NK-92 (cell line): ENCODE results near the gene RRAGC.
"Not testable (repeated sequence)": the region's sequence is repeated elsewhere in the genome, so short reads cannot be mapped to it uniquely, and the experiment has no call there.

Experiments
- DNase-seq: peaks from one replicate; lab custom pipeline; 2025; ENCODE audit not compliant: unreplicated experiment; lab: John Stamatoyannopoulos, UW

Gene RRAGC

DNA sequence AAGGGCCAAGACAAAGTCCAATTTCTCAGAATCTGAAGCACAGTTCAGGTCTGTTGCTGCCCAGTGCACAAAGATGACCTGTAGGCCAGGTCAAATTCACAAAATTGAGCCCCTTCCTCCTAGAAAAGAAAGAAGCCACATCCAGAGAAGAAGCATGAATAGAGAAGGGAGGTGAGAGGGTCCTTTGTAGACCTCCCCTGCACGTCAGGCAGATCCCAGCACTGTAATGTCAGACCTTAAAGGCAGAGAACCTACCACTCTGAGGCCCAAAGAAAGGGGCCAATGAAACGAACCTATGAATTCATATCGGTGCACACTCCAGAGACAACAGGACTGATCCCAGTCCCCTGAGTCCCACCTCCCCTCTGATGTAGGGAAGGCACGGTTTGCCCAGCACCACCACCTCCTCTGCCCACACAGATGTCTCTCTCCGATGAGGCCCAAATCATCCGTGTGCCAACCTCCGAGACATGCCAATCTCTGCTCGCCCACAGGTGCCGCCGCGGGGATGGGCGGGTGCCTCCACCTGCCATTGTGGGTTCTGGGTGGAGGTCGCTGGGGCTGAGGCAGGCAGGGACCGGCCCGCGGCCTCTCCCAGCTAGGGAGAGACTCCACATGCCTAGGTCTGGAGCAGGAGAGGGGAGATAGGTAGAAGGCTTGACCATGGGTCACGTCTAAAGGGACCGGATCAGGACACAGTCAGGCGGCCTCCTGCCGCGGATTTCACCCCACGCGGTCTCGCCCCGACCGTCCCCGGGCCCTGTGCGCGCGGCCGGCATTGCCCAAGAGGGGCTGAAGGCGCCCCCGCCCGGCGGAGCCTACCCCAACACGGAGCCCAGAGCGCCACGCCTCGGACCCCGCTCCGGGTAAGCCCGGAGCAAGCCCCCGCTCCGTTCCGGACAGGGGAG, 42.1 kb downstream of the RRAGC start:
- no peak for DNase-seq

- DNase-seq = no peak
Measured at GRCh38 chr1:38815903-38816627, 43.5 kb downstream of the RRAGC start.

- DNase-seq = no peak
Measured at GRCh38 chr1:38814984-38815464, 44.5 kb downstream of the RRAGC start.

DNA sequence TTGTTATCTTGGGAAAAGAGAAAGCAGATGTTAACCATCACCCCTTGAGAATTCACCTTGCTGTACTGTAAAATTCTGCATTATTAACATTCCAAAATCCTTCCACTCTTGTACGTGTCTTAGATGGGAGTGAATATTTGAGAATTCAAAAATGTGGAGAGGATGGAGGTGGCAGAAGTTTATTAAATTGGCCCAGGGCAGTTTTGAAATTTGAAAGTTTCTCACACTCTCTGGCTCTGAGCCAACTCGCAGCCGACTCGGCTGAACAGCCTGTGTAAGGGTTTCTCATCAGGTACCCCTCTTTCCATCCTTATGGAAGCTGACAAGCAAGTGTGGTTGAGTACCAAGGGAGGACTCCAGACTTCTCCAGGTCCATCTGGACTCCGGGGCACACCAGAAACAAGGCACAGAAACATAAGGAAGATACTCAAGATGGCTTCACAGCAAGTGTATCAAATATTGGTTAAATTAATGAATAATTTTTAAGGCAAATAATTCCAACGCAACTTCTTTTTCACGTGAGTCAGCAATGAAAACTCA, 45.1 kb downstream of the RRAGC start:
- no peak for DNase-seq

GRCh38 chr1:38812981-38813380, 46.6 kb downstream of the RRAGC start:
- DNase-seq = no peak

DNA sequence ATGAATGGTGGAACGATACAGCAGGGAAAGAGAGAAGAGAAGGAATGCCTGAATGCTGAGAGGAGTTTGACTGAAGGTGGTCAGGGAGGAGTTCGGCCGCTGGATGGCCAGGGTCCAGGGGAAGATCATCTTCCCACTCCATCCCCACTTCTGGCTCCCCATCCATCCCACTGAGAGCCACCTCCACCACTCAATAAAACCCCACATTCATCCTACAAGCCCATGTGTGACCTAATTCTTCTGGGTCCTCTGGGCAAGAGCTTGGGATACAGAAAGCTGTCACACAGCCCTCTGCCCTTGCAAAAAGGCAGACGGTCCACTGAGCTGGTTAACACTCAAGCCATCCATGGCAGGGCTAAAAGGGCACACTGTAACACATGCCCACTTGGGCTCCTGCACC, 48.1 kb downstream of the RRAGC start:
- not testable (repeated sequence) for DNase-seq

GRCh38 chr1:38806090-38806489, 53.5 kb downstream of the RRAGC start:
- DNase-seq = no peak

DNA sequence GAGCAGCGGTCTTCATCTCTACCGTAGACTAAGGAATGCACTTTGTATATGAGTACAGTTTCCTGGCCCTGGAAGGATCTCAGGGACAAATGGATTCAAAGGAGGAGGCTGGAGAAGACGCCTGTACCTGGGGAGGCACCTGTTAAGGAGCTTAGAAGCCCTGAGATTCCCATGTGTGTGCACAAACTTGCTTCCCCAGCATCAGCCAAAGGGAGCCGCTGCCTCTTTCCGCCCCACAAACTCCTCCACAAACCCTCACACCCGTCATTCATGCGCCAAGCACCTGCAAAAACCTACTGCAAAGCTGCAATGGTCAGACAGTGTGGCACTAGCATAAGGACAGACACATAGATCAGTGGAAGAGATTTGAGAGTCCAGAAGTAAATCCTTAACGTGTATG, 54.5 kb downstream of the RRAGC start:
- DNase-seq = no peak

GRCh38 chr1:38804062-38804886, 55.3 kb downstream of the RRAGC start:
- no peak for DNase-seq

GRCh38 chr1:38803647-38804046, 55.9 kb downstream of the RRAGC start:
- DNase-seq = no peak

DNA sequence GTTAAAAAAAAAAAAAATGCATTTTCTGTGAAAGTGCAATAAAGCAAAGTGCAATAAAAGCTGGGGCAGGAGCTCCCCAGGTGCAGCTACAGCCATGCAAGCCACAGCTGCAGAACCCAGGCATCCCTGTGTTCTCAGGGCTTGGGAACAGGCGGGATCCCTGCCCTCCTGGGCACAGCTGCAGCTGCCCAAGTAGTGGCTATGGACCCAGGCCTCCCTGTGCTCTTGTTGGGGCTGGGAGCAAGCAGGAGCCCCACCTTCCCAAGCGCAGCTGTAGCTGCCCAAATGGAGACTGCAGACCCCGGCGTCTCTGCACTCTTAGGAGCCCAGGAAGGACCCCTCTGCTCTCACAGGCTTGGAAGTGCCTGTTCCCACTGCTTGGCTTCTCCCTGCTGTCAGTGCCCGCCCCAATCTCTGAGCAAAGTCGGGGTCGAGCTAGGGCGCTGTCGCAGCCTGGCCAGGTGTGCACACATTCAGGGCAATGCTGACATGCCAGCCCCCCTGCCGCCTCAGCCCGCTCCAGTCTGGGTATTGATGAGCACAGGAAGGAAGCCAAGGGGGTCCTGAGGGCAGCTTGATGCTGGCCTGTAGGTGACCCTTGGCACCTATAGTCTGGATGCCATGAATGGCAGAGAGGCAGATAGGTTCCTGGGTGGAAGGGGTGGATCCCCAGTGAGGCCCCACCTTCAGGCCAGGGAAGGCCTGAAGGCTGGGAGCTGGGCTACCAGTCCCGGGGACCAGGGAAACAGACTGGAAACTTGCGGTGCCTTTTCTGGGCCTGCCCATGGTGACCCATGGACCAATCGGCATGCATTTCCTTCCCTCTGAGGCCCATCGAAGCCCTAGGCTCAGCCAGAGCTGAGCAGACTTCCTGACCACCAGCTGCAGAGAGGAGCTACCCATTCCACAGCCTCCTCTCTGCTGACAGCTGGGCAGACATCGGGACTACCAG, 58.6 kb downstream of the RRAGC start:
- no peak for DNase-seq

GRCh38 chr1:38793299-38793698, 66.3 kb downstream of the RRAGC start:
- no peak for DNase-seq

DNA sequence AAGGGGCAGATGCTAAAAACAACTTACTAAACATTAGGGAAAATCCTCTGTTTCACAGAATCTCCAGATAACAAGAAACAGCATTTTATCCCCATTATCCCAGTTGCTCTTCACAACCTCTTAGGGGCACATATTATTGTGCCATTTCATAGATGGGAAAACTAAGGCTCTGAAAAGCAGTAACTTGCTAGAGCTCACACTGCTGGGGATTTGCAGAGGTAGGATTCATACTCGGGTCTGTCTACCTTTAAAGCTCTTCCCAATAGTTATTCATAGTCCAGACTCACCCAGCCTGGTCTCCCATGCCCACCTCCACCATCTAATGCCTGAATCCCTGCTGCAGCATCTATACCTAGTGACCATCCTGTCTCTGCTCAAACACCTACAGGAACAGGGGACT, 67.7 kb downstream of the RRAGC start:
- no peak for DNase-seq

DNA sequence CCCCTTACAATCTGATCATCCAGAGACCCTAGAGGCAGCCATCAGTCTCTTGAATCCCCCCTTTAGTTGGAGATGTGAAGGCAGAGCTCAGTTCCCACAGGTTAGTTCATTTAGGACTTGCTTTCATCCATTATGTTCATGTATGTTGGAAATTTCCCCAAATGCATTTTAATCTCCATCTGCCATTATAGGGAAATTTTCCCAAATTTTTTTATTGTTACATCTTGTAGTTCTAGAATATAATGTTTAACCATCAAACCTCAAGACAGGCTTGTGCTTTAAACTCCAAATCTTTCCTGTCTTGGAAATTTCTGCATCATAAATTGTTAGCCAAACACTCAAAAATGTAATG, 68.4 kb downstream of the RRAGC start:
- no peak for DNase-seq

DNA sequence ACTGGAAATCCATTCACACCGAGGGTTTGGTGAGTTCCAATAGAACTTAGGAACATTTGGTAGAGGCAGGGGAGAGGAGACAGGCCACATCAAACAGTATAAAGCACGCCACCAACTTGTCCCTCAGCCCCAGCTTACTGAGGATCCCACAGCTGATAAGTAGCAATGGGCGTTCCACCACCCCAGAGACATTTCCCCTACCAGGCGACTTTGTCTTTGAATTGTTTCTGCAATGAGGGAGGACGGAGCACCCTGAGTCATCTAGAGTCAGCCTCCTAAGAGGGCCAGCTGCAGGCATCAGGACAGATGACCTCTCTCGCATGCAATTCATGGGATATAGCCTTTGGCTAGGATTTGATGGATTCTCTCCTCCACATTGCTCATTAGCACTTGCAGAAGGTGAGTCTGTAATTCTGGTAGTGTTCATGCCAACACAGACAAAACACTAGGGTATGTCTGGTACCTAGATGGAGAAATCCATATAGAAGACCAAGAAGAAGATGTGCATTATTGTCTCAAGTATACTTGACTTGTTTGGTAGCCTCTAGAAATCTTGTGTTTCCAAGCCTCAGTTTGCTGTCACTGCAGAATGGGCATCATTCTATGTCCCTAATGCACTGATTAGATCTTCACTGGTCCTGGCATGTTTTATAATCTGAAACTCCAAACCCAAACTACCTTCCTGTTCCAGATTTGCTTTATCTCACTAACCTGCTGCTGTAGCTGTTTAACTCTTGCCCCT, 69.0 kb downstream of the RRAGC start:
- DNase-seq = no peak

- no peak for DNase-seq
Measured at GRCh38 chr1:38789498-38790169, 69.9 kb downstream of the RRAGC start.

DNA sequence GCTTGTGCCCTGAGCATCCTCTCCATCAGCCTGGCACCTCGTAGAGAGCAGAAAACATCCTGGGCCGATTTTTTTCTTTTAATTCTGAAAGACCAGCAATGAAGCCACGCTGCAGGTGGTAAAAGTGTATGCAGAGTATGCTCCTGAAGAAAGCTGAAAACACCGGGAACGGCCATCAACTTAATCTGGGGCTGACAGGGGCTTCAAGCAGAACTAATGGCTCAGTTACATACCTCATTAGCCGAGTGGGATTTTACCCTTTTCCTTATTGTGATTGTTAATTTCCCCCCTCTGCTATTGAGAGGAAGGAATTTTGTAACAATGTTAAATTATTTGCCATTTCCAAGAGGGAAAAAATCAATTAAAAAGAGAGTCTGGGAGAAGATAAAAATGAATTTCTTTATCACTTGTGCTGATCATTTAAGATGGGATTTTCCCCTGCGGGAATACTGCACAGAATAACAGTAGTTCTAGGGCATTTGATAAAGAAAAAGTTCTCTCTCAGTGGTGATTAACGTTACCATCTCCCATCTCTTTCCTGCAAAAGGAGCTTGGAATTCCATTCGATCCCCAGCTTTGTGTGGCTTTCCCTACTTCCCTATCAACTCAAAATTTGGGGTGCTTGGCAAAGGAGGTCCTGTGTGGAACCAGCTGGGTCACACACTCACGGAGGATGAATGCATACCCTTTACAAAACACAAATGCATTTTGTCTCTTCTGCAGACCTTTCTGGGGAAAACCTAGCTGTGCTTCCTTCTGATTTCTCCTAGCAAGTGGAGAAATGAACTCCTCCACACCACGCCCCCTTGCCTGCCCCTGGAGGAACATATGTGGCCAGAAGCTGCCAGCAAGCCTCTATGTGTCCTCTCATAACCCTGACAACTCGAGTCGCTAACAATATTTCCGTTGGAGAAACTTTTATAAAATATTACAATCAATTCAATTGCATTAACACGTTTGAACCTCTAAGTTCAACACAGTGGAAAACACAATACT, 70.9 kb downstream of the RRAGC start:
- no peak for DNase-seq
